Measurements from ENCODE around the gene CACNB3.
A peak's percentile ranks its signal among the peaks of the same experiment; 100 is the strongest.

CACNB3 gene

GRCh38 chr12:48788524-48788853 is 29.8 kb upstream of the CACNB3 start:
- DNase-seq (ENCODE audit: low read depth in 4 of 4, low spot score in 1 of 4): no peak

- no peak for DNase-seq (ENCODE audit: low read depth in 4 of 4, low spot score in 1 of 4)
Observed at GRCh38 chr12:48788854-48789775, 29.2 kb upstream of the CACNB3 start, which contains the start of gene ADCY6. TSS of gene ADCY6 (minus strand) at chr12:48789089. CDS start at chr12:48783434, 5,655 bp downstream.

- no peak for DNase-seq (ENCODE audit: low read depth in 4 of 4, low spot score in 1 of 4)
Observed at GRCh38 chr12:48789858-48790326, 28.4 kb upstream of the CACNB3 start.

GRCh38 chr12:48793696-48794095 is 24.6 kb upstream of the CACNB3 start:
- no peak for DNase-seq (ENCODE audit: low read depth in 4 of 4, low spot score in 1 of 4)

- no peak for DNase-seq (ENCODE audit: low read depth in 4 of 4, low spot score in 1 of 4)
Observed at GRCh38 chr12:48794870-48795269, 23.4 kb upstream of the CACNB3 start.

GRCh38 chr12:48795550-48796455 is 22.5 kb upstream of the CACNB3 start:
- DNase-seq (ENCODE audit: low read depth in 4 of 4, low spot score in 1 of 4): peak in 2 of 4 experiments; percentile 22 to 33

- DNase-seq (ENCODE audit: low read depth in 4 of 4, low spot score in 1 of 4): no peak
Observed at GRCh38 chr12:48796976-48797375, 21.3 kb upstream of the CACNB3 start.

GRCh38 chr12:48800457-48800856 is 17.8 kb upstream of the CACNB3 start:
- no peak for DNase-seq (ENCODE audit: low read depth in 4 of 4, low spot score in 1 of 4)

- DNase-seq (ENCODE audit: low read depth in 4 of 4, low spot score in 1 of 4): no peak
Observed at GRCh38 chr12:48800971-48801370, 17.3 kb upstream of the CACNB3 start.

GRCh38 chr12:48803675-48804074 is 14.6 kb upstream of the CACNB3 start:
- DNase-seq (ENCODE audit: low read depth in 4 of 4, low spot score in 1 of 4): no peak

GRCh38 chr12:48807981-48808380 is 10.3 kb upstream of the CACNB3 start:
- no peak for DNase-seq (ENCODE audit: low read depth in 4 of 4, low spot score in 1 of 4)

- DNase-seq (ENCODE audit: low read depth in 4 of 4, low spot score in 1 of 4): no peak
Observed at GRCh38 chr12:48810903-48811431, 7.3 kb upstream of the CACNB3 start.

- no peak for DNase-seq (ENCODE audit: low read depth in 4 of 4, low spot score in 1 of 4)
Observed at GRCh38 chr12:48811437-48812090, 6.7 kb upstream of the CACNB3 start.

- DNase-seq (ENCODE audit: low read depth in 4 of 4, low spot score in 1 of 4): no peak
Observed at GRCh38 chr12:48812389-48812788, 5.9 kb upstream of the CACNB3 start.

- DNase-seq (ENCODE audit: low read depth in 4 of 4, low spot score in 1 of 4): no peak
Observed at GRCh38 chr12:48813465-48814261, 4.6 kb upstream of the CACNB3 start.

GRCh38 chr12:48814262-48815125 is 3.8 kb upstream of the CACNB3 start:
- DNase-seq (ENCODE audit: low read depth in 4 of 4, low spot score in 1 of 4): peak; percentile 42 to 72 (median 54)

GRCh38 chr12:48815126-48816110 is 2.9 kb upstream of the CACNB3 start:
- DNase-seq (ENCODE audit: low read depth in 4 of 4, low spot score in 1 of 4): peak in 1 of 4 experiments; percentile 10
